HG03103 (cell line): ENCODE measurements around the gene SIX4.

Source experiments
- ATAC-seq: cut with Tn5 transposase; IDR thresholded peaks from one replicate; pipeline ENCODE4 v1.9.1; 2021; ENCODE audit warnings: low read depth; ENCODE audit not compliant: unreplicated experiment

Gene SIX4

GRCh38 chr14:60722357-60723115, 1.6 kb downstream of the SIX4 start:
- no peak for ATAC-seq

GRCh38 chr14:60722107-60722356, 2.1 kb downstream of the SIX4 start:
- no peak for ATAC-seq

GRCh38 chr14:60721326-60722106, 2.6 kb downstream of the SIX4 start:
- no peak for ATAC-seq

GRCh38 chr14:60720962-60721325, 3.2 kb downstream of the SIX4 start:
- ATAC-seq: no peak

GRCh38 chr14:60720391-60720790, 3.8 kb downstream of the SIX4 start:
- no peak for ATAC-seq

GRCh38 chr14:60713513-60713912, 10.6 kb downstream of the SIX4 start:
- ATAC-seq: no peak

GRCh38 chr14:60710494-60710893, 13.7 kb downstream of the SIX4 start:
- no peak for ATAC-seq

GRCh38 chr14:60707858-60708257, 16.3 kb downstream of the SIX4 start:
- ATAC-seq: no peak

- ATAC-seq: no peak
Measured at GRCh38 chr14:60705100-60705499, 19.1 kb downstream of the SIX4 start.

GRCh38 chr14:60700598-60700997, 23.6 kb downstream of the SIX4 start:
- no peak for ATAC-seq

GRCh38 chr14:60695327-60695726, 28.8 kb downstream of the SIX4 start:
- no peak for ATAC-seq

- ATAC-seq: no peak
Measured at GRCh38 chr14:60691383-60692113, 32.6 kb downstream of the SIX4 start.

GRCh38 chr14:60686865-60687264, 37.3 kb downstream of the SIX4 start:
- no peak for ATAC-seq

GRCh38 chr14:60684203-60684602, 39.9 kb downstream of the SIX4 start:
- no peak for ATAC-seq

GRCh38 chr14:60681271-60681670, 42.9 kb downstream of the SIX4 start:
- ATAC-seq: no peak

GRCh38 chr14:60680511-60680910, 43.6 kb downstream of the SIX4 start:
- ATAC-seq: no peak

- no peak for ATAC-seq
Measured at GRCh38 chr14:60679566-60680258, 44.4 kb downstream of the SIX4 start.

- ATAC-seq: no peak
Measured at GRCh38 chr14:60677701-60678100, 46.5 kb downstream of the SIX4 start.

- ATAC-seq: no peak
Measured at GRCh38 chr14:60670989-60671388, 53.2 kb downstream of the SIX4 start.

- ATAC-seq: no peak
Measured at GRCh38 chr14:60668431-60669112, 55.6 kb downstream of the SIX4 start.

- no peak for ATAC-seq
Measured at GRCh38 chr14:60665177-60665550, 59.0 kb downstream of the SIX4 start.
